ENCODE data around the gene VPS13A. TPM values are rescaled to one million over a fixed set of nuclear protein-coding genes. Genes with fewer than 3 reads are reported as not detected.

The VPS13A gene
- total RNA-seq, 1 donor from 2014 or later: 37.8 TPM

- intact Hi-C loops (cut with DNase I): no loop called here
- no peaks in the 10 kb centered on the region for H3K27me3 ChIP-seq
- no peaks in the 10 kb centered on the region for H3K36me3 ChIP-seq
- H3K4me3 ChIP-seq: no peak overlapping the region
- no peaks in the 10 kb centered on the region for H3K9me3 ChIP-seq
- H3K27ac ChIP-seq: no peak overlapping the region
- DNase-seq (ENCODE audit: extremely low spot score in 2 of 2): no peak
- no peak for TF ChIP-seq POLR2A (IDR thresholded peaks at IDR 0.05)
- TF ChIP-seq POLR2AphosphoS5 (IDR thresholded peaks at IDR 0.05; ENCODE audit: insufficient read depth in 1 of 2, low read depth in 1 of 2): no peak
- TF ChIP-seq CTCF (IDR thresholded peaks at IDR 0.05): no peak
- H3K4me1 ChIP-seq: no peaks in the 10 kb centered on the region
These were observed 265.1 kb downstream of the VPS13A start for GRCh38 chr9:77442436-77442835.

- H3K9me3 ChIP-seq: no peaks in the 10 kb centered on the region
- intact Hi-C loops (cut with DNase I): no loop called here
- no peaks in the 10 kb centered on the region for H3K4me1 ChIP-seq
- TF ChIP-seq POLR2AphosphoS5 (IDR thresholded peaks at IDR 0.05; ENCODE audit: insufficient read depth in 1 of 2, low read depth in 1 of 2) (no peak), CTCF (IDR thresholded peaks at IDR 0.05) (no peak), POLR2A (IDR thresholded peaks at IDR 0.05) (no peak)
- no peak for DNase-seq (ENCODE audit: extremely low spot score in 2 of 2)
- H3K27ac ChIP-seq: no peak overlapping the region
- no peak overlapping the region for H3K4me3 ChIP-seq
- H3K36me3 ChIP-seq: no peaks in the 10 kb centered on the region
- H3K27me3 ChIP-seq: no peaks in the 10 kb centered on the region
These were observed 270.3 kb downstream of the VPS13A start for GRCh38 chr9:77447646-77448045.

GRCh38 chr9:77449240-77450084 lies 272.1 kb downstream of the VPS13A start:
- no peaks in the 10 kb centered on the region for H3K4me1 ChIP-seq
- H3K9me3 ChIP-seq: no peaks in the 10 kb centered on the region
- TF ChIP-seq POLR2A (IDR thresholded peaks at IDR 0.05) (no peak), CTCF (IDR thresholded peaks at IDR 0.05) (no peak), POLR2AphosphoS5 (IDR thresholded peaks at IDR 0.05; ENCODE audit: insufficient read depth in 1 of 2, low read depth in 1 of 2) (no peak)
- intact Hi-C loops (cut with DNase I): no loop called here
- no peak overlapping the region for H3K4me3 ChIP-seq
- H3K27ac ChIP-seq: no peak overlapping the region
- no peak for DNase-seq (ENCODE audit: extremely low spot score in 2 of 2)
- no peaks in the 10 kb centered on the region for H3K27me3 ChIP-seq
- H3K36me3 ChIP-seq: no peaks in the 10 kb centered on the region

- intact Hi-C loops (cut with DNase I): no loop called here
- no peak overlapping the region for H3K27ac ChIP-seq
- H3K27me3 ChIP-seq: no peaks in the 10 kb centered on the region
- peaks cover 5% of the 10 kb centered on the region for H3K4me1 ChIP-seq
- no peaks in the 10 kb centered on the region for H3K9me3 ChIP-seq
- H3K4me3 ChIP-seq: no peak overlapping the region
- TF ChIP-seq POLR2A (IDR thresholded peaks at IDR 0.05) (no peak), POLR2AphosphoS5 (IDR thresholded peaks at IDR 0.05; ENCODE audit: insufficient read depth in 1 of 2, low read depth in 1 of 2) (no peak), CTCF (IDR thresholded peaks at IDR 0.05) (no peak)
- DNase-seq (ENCODE audit: extremely low spot score in 2 of 2): no peak
- no peaks in the 10 kb centered on the region for H3K36me3 ChIP-seq
These were observed 272.7 kb downstream of the VPS13A start for GRCh38 chr9:77450085-77450475.

GRCh38 chr9:77451507-77451906 lies 274.2 kb downstream of the VPS13A start:
- no peaks in the 10 kb centered on the region for H3K9me3 ChIP-seq
- peaks cover 5% of the 10 kb centered on the region for H3K4me1 ChIP-seq
- no peaks in the 10 kb centered on the region for H3K27me3 ChIP-seq
- no peak for DNase-seq (ENCODE audit: extremely low spot score in 2 of 2)
- intact Hi-C loops (cut with DNase I): no loop called here
- no peak overlapping the region for H3K4me3 ChIP-seq
- TF ChIP-seq POLR2A (IDR thresholded peaks at IDR 0.05) (no peak), POLR2AphosphoS5 (IDR thresholded peaks at IDR 0.05; ENCODE audit: insufficient read depth in 1 of 2, low read depth in 1 of 2) (no peak), CTCF (IDR thresholded peaks at IDR 0.05) (no peak)
- no peak overlapping the region for H3K27ac ChIP-seq
- H3K36me3 ChIP-seq: no peaks in the 10 kb centered on the region
